HG03432 (cell line): Measurements from ENCODE around the gene CROCC2.

Experiments
- ATAC-seq: cut with Tn5 transposase; IDR thresholded peaks from one replicate; pipeline ENCODE4 v1.9.1; 2021; ENCODE audit warnings: mild to moderate bottlenecking, moderate library complexity; ENCODE audit not compliant: unreplicated experiment

Gene CROCC2

GRCh38 chr2:240891492-240892340 lies 14.4 kb upstream of the CROCC2 start:
- no peak for ATAC-seq

GRCh38 chr2:240892356-240892755 lies 13.8 kb upstream of the CROCC2 start:
- no peak for ATAC-seq

- no peak for ATAC-seq
Measured at GRCh38 chr2:240892925-240893324, 13.2 kb upstream of the CROCC2 start.

- no peak for ATAC-seq
Measured at GRCh38 chr2:240893363-240893844, 12.7 kb upstream of the CROCC2 start.

- no peak for ATAC-seq
Measured at GRCh38 chr2:240894006-240894405, 12.1 kb upstream of the CROCC2 start.

GRCh38 chr2:240894836-240895558 lies 11.1 kb upstream of the CROCC2 start:
- ATAC-seq, result no peak

- no peak for ATAC-seq
Measured at GRCh38 chr2:240895656-240896388, 10.3 kb upstream of the CROCC2 start, which contains the start of gene MAB21L4. Gene MAB21L4 (minus strand): TSS chr2:240896156. CDS start chr2:240895997, 159 bp downstream.

GRCh38 chr2:240896394-240896793 lies 9.7 kb upstream of the CROCC2 start:
- ATAC-seq, result no peak

GRCh38 chr2:240896871-240897692 lies 9.1 kb upstream of the CROCC2 start:
- ATAC-seq, result no peak

GRCh38 chr2:240898108-240898730 lies 7.9 kb upstream of the CROCC2 start:
- ATAC-seq, result no peak

GRCh38 chr2:240898731-240899467 lies 7.2 kb upstream of the CROCC2 start:
- no peak for ATAC-seq

GRCh38 chr2:240899468-240899865 lies 6.7 kb upstream of the CROCC2 start:
- ATAC-seq, result no peak

- no peak for ATAC-seq
Measured at GRCh38 chr2:240900141-240900860, 5.8 kb upstream of the CROCC2 start.

- no peak for ATAC-seq
Measured at GRCh38 chr2:240901986-240902614, 4.0 kb upstream of the CROCC2 start.

- ATAC-seq, result no peak
Measured at GRCh38 chr2:240902615-240903041, 3.5 kb upstream of the CROCC2 start.

- no peak for ATAC-seq
Measured at GRCh38 chr2:240903191-240904060, 2.7 kb upstream of the CROCC2 start.
